ENCODE measurements around the gene PHC1.
A peak's percentile ranks its signal among the peaks of the same experiment; 100 is the strongest.
"Not testable (repeated sequence)": the region's sequence is repeated elsewhere in the genome, so short reads cannot be mapped to it uniquely, and the experiment has no call there.

Gene PHC1

GRCh38 chr12:8914033-8914715 is at the start of gene PHC1:
Gene PHC1 (plus strand): TSS chr12:8914509. CDS start chr12:8917678, 3,169 bp downstream.
- peak; percentile 91 for DNase-seq (ENCODE audit: low spot score)
- in situ Hi-C loops (cut with MboI; ENCODE audit: low sequenced_read_pairs, unreplicated experiment), result not testable (repeated sequence)

DNA sequence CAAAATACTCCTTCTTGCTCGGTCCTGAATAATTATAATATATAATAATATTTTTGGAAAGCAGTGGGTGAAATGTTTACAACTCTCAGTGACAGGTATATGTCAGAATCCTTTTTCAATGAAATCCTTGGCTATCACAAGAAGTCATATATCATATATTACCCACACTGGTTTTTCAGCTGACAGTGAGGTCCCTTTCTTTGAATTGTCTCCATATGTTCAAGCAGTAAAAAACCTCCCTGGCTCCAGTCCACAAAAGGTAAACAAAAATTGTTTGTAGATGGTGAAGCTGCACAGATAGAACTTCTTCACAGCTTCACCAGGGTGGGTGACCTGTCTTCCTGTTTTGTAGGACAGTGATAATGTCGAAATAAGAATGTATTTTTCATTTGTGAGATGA is 47.9 kb upstream of the PHC1 start:
- DNase-seq (ENCODE audit: low spot score), result no peak
- TF ChIP-seq CTCF (IDR thresholded peaks at IDR 0.05; ENCODE audit: borderline replicate concordance, control extremely low read depth, extremely low read depth, insufficient read depth, missing control alignments), result no peak
- in situ Hi-C loops (cut with MboI; ENCODE audit: low sequenced_read_pairs, unreplicated experiment), result loop anchor here (10.0 kb wide), 1 partner anchor 182 kb away; no protein-coding TSS in a partner anchor

- in situ Hi-C loops (cut with MboI; ENCODE audit: low sequenced_read_pairs, unreplicated experiment), result loop anchor here (10.0 kb wide), 1 partner anchor 182 kb away; no protein-coding TSS in a partner anchor
- no peak for TF ChIP-seq CTCF (IDR thresholded peaks at IDR 0.05; ENCODE audit: borderline replicate concordance, control extremely low read depth, extremely low read depth, insufficient read depth, missing control alignments)
- DNase-seq (ENCODE audit: low spot score), result no peak
Observed at GRCh38 chr12:8867009-8867408, 47.3 kb upstream of the PHC1 start.

GRCh38 chr12:8867786-8868185 is 46.5 kb upstream of the PHC1 start:
- in situ Hi-C loops (cut with MboI; ENCODE audit: low sequenced_read_pairs, unreplicated experiment), result loop anchor here (10.0 kb wide), 1 partner anchor 183 kb away; no protein-coding TSS in a partner anchor
- no peak for TF ChIP-seq CTCF (IDR thresholded peaks at IDR 0.05; ENCODE audit: borderline replicate concordance, control extremely low read depth, extremely low read depth, insufficient read depth, missing control alignments)
- no peak for DNase-seq (ENCODE audit: low spot score)

- no peak for TF ChIP-seq CTCF (IDR thresholded peaks at IDR 0.05; ENCODE audit: borderline replicate concordance, control extremely low read depth, extremely low read depth, insufficient read depth, missing control alignments)
- in situ Hi-C loops (cut with MboI; ENCODE audit: low sequenced_read_pairs, unreplicated experiment), result no loop called here
- DNase-seq (ENCODE audit: low spot score), result no peak
Observed at GRCh38 chr12:8870586-8870985, 43.7 kb upstream of the PHC1 start.

GRCh38 chr12:8871068-8871467 is 43.2 kb upstream of the PHC1 start:
- no peak for TF ChIP-seq CTCF (IDR thresholded peaks at IDR 0.05; ENCODE audit: borderline replicate concordance, control extremely low read depth, extremely low read depth, insufficient read depth, missing control alignments)
- in situ Hi-C loops (cut with MboI; ENCODE audit: low sequenced_read_pairs, unreplicated experiment), result no loop called here
- no peak for DNase-seq (ENCODE audit: low spot score)

GRCh38 chr12:8876887-8877286 is 37.4 kb upstream of the PHC1 start:
- in situ Hi-C loops (cut with MboI; ENCODE audit: low sequenced_read_pairs, unreplicated experiment), result loop anchor here (25.0 kb wide), 1 partner anchor 340 kb away; the partner anchor contains the start of gene CLEC4E
- no peak for DNase-seq (ENCODE audit: low spot score)
- no peak for TF ChIP-seq CTCF (IDR thresholded peaks at IDR 0.05; ENCODE audit: borderline replicate concordance, control extremely low read depth, extremely low read depth, insufficient read depth, missing control alignments)
